Skeletal muscle satellite cell (primary cell): ENCODE data around the gene STRIP1.

Experiments used
- H3K27me3 ChIP-seq: 2 replicates; pipeline ENCODE4 v1.7.0; 2013; ENCODE audit warnings: low read length; ENCODE audit not compliant: control insufficient read depth, insufficient read depth
- H3K36me3 ChIP-seq: 2 replicates; pipeline ENCODE4 v1.7.0; 2013; ENCODE audit warnings: mild to moderate bottlenecking, control low read depth, low read length; ENCODE audit not compliant: insufficient read depth
- H3K4me1 ChIP-seq: 2 replicates; pipeline ENCODE4 v1.7.0; 2013; ENCODE audit warnings: low read length; ENCODE audit not compliant: control insufficient read depth, insufficient read depth
- H3K4me2 ChIP-seq: 2 replicates; pipeline ENCODE4 v1.7.0; 2013; ENCODE audit warnings: mild to moderate bottlenecking, low read length
- H3K4me3 ChIP-seq: 2 replicates; pipeline ENCODE4 v1.7.0; 2013; ENCODE audit warnings: low read length
- H3K9ac ChIP-seq: 2 replicates; pipeline ENCODE4 v1.7.0; 2013; ENCODE audit warnings: mild to moderate bottlenecking, low read depth, low read length, moderate library complexity
- H3K9me3 ChIP-seq: replicated peaks from 2 replicates; pipeline ENCODE4 v1.7.0; 2013; ENCODE audit warnings: mild to moderate bottlenecking, control low read depth, low read length

Gene STRIP1

GRCh38 chr1:110091381-110091780 is 57.0 kb downstream of the STRIP1 start:
- H3K36me3 ChIP-seq, result no peaks in the 10 kb centered on the region
- H3K4me3 ChIP-seq, result no peak overlapping the region
- H3K9me3 ChIP-seq, result no peaks in the 10 kb centered on the region
- no peak overlapping the region for H3K9ac ChIP-seq
- no peak overlapping the region for H3K4me2 ChIP-seq
- H3K4me1 ChIP-seq, result no peaks in the 10 kb centered on the region
- peaks cover 88% of the 10 kb centered on the region for H3K27me3 ChIP-seq

GRCh38 chr1:110091791-110092190 is 57.4 kb downstream of the STRIP1 start:
- no peaks in the 10 kb centered on the region for H3K4me1 ChIP-seq
- no peaks in the 10 kb centered on the region for H3K9me3 ChIP-seq
- no peak overlapping the region for H3K9ac ChIP-seq
- H3K27me3 ChIP-seq, result peaks cover 88% of the 10 kb centered on the region
- H3K4me2 ChIP-seq, result no peak overlapping the region
- H3K36me3 ChIP-seq, result no peaks in the 10 kb centered on the region
- H3K4me3 ChIP-seq, result no peak overlapping the region

DNA sequence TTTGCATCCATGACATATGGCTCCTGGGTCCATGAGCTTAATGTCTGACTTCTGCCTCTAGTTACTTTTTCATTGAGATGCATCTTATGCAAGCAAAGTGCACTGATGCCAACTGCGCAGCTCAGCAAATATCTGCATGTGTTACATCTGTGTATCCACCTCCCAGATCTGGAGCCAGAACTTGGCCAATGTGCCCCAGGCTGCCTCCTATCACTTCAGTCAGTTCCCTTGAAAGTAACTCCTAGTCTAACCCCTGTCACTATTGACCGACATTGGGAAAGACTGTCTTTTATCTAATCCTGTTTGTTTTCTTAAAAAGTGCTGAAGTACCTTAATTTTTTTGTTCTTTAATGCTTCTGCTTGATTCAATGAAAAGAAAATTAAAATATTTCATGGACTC is 58.6 kb downstream of the STRIP1 start:
- Histone ChIP-seq H3K4me2 (no peak overlapping the region), H3K4me3 (no peak overlapping the region), H3K4me1 (no peaks in the 10 kb centered on the region), H3K9ac (no peak overlapping the region), H3K27me3 (peaks cover 85% of the 10 kb centered on the region), H3K36me3 (no peaks in the 10 kb centered on the region), H3K9me3 (no peaks in the 10 kb centered on the region)

DNA sequence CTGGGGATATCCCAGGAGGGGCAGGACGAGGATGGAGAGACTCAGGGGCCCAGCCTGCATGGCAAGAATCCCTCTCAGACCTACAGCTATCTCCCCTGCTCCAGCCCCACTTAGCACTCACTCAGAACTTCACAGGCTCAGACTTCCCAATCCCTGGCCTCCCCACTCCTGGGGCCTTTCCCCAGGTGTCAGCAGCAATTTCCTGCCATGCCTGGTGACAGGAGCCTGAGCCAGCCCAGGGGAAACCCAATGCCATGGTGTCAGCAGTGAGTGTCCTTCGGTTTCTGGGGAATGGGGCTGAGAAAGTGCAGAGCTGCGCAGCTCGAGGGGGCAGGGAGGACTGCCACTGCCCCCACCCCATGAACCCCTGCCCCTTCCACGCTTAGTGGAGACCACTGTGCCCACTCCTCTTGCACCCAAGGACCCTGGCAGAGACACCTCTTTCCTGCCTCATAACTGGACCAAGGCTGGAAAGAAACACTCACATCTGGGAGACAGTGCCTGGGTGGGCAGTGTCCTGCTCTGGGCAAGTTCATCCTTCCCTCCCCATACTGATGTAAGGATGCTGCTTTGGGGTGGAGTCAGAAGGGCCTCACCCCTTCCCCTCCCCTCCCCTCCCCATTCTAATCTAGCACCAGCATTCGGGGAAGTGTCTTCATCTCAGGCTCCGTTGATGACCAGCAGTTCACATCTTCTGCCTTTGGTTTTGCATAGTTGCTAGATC is 60.7 kb downstream of the STRIP1 start:
- Histone ChIP-seq H3K4me3 (no peak overlapping the region), H3K4me2 (no peak overlapping the region), H3K4me1 (no peaks in the 10 kb centered on the region), H3K27me3 (peaks cover 92% of the 10 kb centered on the region), H3K9ac (no peak overlapping the region), H3K36me3 (no peaks in the 10 kb centered on the region), H3K9me3 (no peaks in the 10 kb centered on the region)

DNA sequence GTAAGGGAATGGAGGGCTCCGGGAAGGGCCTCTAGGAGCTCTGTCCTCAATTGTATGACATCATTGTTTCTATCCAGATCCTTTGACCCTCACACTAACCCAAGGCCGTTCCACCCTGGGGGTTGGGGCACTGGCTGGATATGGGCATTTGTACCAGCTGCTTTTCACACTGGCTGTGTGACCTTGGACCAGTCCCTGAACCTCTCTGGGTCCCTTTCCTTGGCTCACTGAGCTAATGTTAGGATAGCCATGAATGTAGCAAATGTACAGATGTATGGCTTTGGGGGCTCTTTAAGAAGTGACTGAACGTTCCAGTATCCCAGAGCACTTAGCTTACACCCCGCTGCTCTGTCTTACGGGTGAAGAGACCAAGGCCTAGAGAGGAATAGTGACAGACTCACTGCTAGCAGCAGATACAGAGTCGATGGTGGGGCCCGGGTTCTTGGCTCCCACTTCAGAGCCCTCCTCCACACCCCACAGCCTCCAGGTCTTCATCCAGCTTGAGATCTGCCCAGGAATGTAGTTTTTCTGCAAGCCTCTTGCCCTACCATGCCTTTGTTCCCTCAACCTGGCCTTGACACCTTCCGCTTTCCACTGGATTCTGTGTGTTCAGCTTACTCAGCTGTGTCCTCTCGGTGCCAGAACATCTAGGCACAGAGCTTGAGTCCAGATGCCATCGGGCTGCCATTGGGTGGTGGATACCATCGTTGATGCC is 63.2 kb downstream of the STRIP1 start:
- no peak overlapping the region for H3K9ac ChIP-seq
- H3K9me3 ChIP-seq, result no peaks in the 10 kb centered on the region
- H3K4me2 ChIP-seq, result no peak overlapping the region
- H3K27me3 ChIP-seq, result peaks cover 83% of the 10 kb centered on the region
- H3K4me1 ChIP-seq, result peaks cover 5% of the 10 kb centered on the region
- no peaks in the 10 kb centered on the region for H3K36me3 ChIP-seq
- H3K4me3 ChIP-seq, result no peak overlapping the region

DNA sequence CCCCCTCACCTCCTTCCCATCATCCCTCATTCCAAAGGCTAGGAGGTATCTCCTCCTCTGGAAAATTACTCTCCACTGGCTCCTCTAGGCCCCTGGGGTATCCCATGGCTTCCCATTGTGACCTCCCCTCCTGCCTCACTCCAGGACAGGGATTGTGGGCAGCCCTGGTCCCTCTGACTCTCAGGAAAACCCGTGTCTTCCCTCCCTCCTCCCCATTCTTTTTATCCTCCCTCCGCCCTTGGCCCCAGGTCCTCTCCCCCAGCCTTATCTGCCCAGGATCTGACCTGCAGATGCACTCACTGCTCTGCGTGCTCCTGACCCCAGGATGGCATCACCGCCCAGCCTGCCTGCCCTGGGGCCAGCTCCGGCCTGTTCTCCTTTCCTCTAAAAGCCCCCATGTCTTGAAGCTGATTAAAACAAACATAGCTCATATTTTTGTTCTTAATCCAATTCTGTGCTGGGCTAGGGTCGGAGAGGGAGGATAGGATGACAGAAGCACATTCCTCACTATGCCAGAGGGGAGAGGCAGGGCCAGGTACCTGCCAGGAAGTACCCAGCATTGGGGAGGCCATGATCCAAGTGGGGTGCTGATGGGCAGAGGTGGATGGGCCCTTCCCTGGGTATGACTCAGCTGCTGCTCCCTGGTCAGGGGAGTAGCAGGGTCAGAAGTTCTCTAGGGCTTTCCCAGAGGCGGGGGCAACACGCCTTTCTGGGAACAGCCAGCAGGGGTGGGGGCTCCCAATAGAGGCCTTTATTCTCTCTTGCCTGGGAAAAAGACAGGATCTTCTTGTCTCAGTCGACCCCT is 64.0 kb downstream of the STRIP1 start:
- H3K9me3 ChIP-seq, result no peaks in the 10 kb centered on the region
- H3K4me2 ChIP-seq, result no peak overlapping the region
- no peak overlapping the region for H3K4me3 ChIP-seq
- H3K27me3 ChIP-seq, result peaks cover 81% of the 10 kb centered on the region
- H3K36me3 ChIP-seq, result no peaks in the 10 kb centered on the region
- H3K4me1 ChIP-seq, result peaks cover 5% of the 10 kb centered on the region
- H3K9ac ChIP-seq, result no peak overlapping the region

GRCh38 chr1:110100335-110100734 is 65.9 kb downstream of the STRIP1 start:
- peaks cover 71% of the 10 kb centered on the region for H3K27me3 ChIP-seq
- no peaks in the 10 kb centered on the region for H3K36me3 ChIP-seq
- H3K4me3 ChIP-seq, result no peak overlapping the region
- H3K4me2 ChIP-seq, result no peak overlapping the region
- no peaks in the 10 kb centered on the region for H3K9me3 ChIP-seq
- H3K4me1 ChIP-seq, result peaks cover 5% of the 10 kb centered on the region
- H3K9ac ChIP-seq, result no peak overlapping the region

DNA sequence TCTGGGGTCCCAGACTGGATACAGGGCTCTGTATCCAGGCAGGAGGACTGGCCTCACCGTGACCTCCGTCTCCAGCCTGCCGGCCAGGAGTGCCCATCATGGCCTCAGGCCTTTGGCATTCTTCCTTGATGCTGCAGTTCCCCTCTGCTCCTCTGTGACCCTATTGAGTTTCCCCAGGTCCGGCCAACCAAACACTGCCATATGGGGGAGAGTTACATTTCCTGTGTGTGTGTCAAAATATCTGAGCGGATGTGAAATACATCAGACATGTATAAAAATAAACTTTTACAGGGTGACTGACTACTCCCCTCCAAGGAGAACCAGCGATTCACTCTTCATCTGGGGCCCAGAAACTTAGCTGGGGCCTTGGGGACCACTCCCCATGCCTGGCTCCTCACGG is 67.7 kb downstream of the STRIP1 start:
- Histone ChIP-seq H3K4me3 (no peak overlapping the region), H3K4me2 (no peak overlapping the region), H3K9me3 (no peaks in the 10 kb centered on the region), H3K36me3 (no peaks in the 10 kb centered on the region), H3K4me1 (peaks cover 5% of the 10 kb centered on the region), H3K27me3 (peaks cover 56% of the 10 kb centered on the region), H3K9ac (no peak overlapping the region)
